Fibroblast of gingiva (primary cell): ENCODE data around the gene TUFM.
"Not testable (repeated sequence)": the region's sequence is repeated elsewhere in the genome, so short reads cannot be mapped to it uniquely, and the experiment has no call there.

ENCODE experiments used
- DNase-seq: peaks from one replicate; pipeline ENCODE4 v3.0.0-alpha.2; 2011; ENCODE audit warnings: low read depth

Gene TUFM

GRCh38 chr16:28846080-28846932 lies at the start of gene TUFM:
TSS of gene TUFM (minus strand) at chr16:28846348. CDS start at chr16:28846269, 79 bp downstream.
- DNase-seq, result peak; percentile 99

DNA sequence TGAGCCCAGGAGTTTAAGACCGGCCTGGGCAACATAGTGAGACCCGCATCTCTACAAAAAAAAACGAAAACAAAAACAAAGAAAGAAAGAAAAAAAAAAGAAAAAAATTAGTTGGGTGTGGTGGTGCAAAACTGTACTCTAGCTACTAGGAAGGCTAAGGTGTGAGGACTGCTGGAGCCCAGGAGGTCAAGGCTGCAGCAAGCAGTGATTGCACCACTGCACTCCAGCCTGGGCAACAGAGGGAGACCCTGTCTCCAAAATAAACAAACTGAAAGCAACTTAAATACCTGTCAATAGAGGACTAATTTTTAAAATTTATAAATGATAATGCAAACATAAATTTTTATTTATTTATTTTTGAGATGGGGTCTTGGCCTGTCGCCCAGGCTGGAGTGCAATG lies 49.5 kb upstream of the TUFM start:
- DNase-seq, result no peak

DNA sequence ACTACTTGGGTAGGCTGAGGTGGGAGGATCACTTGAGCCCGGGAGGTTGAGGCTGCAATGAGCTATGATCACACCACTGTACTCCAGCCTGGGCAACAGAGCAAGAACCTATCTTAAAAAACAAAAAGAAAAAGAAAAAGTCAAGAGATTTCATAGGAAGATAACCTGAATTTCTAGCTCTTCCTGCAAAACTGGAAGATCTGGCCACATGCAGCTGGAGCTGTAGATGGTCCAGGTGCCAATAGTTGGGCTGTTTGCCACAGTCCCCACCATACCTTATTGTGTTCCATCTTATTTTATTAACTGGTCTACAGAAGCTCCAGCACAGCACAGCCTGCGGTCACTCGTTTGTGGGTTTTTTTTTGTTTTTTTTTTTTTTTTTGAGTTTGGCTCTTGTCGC lies 47.1 kb upstream of the TUFM start:
- no peak for DNase-seq

DNA sequence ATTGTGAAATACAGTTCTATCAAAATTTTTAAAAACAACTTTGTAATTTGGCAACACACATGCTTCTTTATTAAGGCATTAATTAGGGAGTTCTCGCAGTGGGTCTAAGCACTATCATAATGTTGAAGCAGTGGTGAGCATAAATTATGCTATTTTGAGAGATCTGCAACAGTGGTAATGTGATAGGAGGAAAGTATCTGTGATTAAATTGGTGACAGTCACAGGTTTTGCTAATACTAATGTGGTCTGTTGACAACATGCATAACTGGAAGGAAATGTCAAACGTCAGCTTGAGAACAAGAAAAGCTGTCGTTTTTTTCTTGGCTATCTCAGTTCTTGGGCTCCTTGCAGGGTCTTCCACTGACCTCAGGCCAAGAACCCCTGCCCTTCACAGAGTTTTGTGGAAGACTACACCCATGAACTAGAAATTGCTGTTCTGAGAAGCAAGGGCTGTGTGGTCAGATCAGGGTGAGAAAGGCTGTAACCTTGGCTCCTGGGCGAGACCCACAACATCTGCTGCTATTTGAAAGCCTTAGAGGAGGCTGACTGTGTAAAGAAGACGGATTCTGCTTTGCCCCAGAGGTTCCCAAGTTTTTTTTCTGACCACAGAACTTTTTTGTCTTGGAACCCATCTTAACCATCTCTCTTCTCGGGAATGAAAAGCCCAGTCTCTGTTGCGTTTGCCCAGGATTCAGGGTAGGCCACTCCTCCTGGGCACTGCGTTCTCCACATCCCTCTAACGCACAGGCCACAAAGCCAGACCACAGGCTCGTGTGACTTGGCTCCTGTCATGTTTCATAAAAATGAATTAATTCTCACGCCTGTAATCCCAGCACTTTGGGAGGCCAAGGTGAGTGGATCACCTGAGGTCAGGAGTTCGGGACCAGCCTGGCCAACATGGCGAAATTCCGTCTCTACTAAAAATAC lies 46.1 kb upstream of the TUFM start:
- DNase-seq, result no peak

DNA sequence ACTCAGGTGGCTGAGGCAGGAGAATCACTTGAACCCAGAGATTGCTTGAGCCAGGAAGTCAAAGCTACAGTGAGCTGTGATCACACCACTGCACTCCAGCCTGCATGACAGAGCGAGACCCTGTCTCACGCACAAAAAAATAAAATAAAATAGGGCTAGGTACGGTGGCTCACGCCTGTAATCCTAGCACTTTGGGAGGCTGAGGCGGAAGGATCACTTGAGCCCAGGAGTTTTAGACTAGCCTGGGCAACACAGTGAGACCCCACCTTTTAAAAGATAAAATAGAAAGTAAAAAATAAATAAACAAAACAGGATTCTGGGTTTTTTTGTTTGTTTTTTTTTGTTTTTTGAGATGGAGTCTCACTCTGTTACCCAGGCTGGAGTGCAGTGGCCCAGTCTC lies 44.2 kb upstream of the TUFM start:
- DNase-seq, result not testable (repeated sequence)

- no peak for DNase-seq
Measured at GRCh38 chr16:28886945-28887344, 40.8 kb upstream of the TUFM start.

DNA sequence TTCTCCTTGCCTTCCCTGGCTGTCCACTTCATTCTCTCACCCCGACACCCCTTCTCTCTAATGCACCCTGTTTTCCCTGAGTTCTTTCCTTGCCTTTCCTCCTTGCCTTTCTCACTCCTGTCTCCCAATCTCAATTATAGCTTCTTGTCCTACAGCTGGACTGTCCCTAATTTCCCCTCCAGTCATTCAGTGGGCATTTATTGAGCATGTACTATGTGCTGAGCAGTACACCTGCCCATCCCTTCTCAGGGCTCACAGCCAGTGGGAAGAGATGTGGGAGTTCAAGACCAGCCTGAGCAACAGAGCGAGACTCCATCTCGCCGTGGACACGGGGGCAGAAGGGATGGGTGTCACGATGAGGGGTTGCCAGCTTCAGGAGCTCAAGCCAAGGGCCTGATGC lies 37.9 kb upstream of the TUFM start:
- no peak for DNase-seq

DNA sequence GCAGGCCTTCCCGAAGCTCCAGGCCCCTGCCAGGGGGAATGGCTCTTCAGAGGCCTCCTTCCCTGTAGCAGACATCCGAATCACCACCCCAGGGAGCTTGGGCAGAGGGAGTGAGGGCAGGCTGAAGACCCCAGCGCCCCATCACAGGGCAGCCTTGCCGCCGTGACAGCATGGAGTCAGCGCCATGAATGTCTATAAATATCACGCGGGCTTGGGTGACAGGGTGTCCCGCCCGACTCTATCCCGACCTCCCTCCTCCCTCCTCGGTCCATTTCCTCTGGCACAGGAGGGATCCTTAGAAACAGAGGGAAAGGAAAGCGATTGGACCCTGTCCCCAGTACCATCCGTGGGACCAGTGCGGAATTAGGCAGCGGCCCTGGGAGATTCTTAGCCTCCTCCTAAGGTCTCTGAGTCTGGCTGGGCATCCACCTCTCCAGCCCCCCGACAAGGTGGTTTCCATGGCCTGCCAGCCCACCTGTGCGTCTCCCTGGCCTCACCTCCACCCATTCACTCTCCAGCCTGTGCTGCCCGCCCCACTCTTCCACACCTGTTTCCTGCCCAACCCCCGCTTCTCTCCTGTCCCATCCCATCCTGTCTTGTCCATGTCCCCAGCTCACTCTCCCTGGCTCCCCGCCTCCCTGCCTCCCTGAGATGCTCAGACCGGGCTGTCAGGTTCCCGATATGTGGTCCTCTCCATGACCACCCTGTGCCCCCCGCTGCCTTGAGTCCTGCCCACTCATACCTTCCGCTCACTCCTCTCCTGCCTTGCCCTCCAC lies 37.3 kb upstream of the TUFM start:
- no peak for DNase-seq

DNA sequence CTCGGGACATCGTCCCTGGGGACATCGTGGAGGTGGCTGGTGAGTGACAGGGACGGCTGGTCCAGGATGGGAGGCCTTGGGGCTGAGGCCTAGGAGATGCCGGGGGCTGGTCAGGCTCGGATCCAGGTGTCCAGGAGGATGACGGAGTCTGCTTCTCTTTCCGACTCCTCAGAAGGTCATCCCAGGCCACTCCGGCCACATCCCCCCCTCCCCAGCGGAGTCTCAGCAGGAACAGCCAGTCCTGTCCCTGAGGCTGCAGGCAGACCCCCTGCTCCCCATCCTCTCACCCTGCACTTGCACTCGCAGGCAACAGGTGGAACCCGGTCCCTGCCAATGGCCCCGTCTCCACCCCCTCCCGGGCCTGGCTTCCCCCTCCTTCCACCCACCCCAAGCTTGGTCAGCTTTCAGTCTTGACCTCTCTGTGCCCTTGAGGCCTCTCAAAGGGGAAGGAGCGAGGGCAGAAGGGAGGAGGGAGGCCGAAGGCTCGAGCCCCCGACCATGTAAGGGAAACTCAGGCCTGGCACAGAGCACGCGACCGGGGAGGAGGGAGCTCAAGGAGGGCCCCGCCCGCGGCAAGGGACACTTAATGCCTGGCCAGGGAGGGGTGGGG lies 36.5 kb upstream of the TUFM start:
- no peak for DNase-seq

DNA sequence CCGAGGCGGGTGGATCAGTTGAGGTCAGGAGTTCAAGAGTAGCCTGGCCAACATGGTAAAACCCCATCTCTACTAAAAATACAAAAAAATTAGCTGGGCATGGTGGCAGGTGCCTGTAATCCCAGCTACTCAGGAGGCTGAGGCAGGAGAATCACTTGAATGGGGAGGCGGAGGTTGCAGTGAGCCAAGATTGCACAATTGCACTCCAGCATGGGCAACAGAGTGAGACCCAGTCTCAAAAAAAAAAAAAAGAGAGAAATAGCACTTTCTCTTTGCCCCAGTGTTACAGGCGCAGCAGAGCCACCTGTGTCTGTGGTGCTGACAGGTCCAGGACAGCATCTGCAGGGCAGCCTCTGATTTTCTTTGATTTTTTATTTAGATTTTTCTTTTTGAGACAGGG lies 35.4 kb upstream of the TUFM start:
- not testable (repeated sequence) for DNase-seq

- DNase-seq, result no peak
Measured at GRCh38 chr16:28880955-28881354, 34.8 kb upstream of the TUFM start.

DNA sequence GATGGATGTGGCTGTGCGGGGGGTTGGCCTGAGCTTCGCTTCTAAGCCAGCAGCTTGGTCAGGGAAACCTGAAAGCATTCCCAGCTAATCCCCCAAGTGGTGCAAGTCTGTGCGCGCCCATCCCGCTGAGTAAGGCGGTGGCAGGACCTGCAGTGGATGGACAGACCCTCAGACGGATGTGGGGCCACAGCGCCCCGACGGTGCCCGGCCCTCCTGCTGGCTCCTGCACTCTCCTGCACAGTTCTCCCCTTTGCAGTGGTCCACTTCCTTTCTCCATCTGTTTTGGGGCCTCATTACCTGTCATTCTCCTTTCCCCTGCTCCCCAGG lies 34.4 kb upstream of the TUFM start:
- no peak for DNase-seq

GRCh38 chr16:28879841-28880588 lies 33.9 kb upstream of the TUFM start:
- peak; percentile 76 for DNase-seq

GRCh38 chr16:28879261-28879840 lies 33.2 kb upstream of the TUFM start:
- no peak for DNase-seq

- DNase-seq, result no peak
Measured at GRCh38 chr16:28878083-28878926, 32.2 kb upstream of the TUFM start, which contains the start of gene ATP2A1. TSS of gene ATP2A1 (plus strand) at chr16:28878488. CDS start at chr16:28878672, 184 bp downstream.

- DNase-seq, result no peak
Measured at GRCh38 chr16:28877655-28878000, 31.5 kb upstream of the TUFM start.

GRCh38 chr16:28876973-28877654 lies 31.0 kb upstream of the TUFM start:
- no peak for DNase-seq

DNA sequence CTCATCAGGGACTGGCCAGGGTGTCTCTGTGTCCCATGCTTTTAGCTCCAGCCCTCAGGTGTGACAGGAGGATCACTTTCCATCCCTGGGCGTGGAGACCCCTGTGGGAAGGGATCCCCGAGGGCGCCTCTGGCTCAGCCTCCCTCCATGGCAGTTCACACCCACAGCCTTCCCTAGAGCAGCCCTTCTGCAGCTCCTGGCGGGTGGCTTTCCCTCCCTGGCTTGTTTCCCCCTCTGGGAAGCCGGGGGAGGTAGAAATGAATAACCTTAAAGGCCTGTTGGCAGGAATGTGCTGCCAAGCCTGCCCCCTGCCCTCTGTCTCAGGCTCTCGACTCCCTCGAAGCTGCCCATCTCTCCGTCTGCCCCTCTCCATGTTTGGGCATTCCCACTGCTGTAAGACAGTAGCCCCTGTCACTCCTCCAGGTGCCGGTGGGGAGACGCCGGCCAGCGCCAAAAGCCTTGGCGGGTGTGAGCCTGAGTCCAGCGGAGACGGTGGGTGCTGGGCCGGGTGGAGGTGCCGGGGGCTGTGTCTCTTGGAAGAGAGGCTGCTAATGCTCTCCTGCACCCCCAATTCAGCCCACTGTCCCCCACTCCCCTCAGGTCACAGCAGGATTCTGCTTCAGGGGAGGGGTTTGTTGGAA lies 30.0 kb upstream of the TUFM start:
- no peak for DNase-seq
